ENCODE measurements around the gene ADAMTS9. TPM values are rescaled to one million over a fixed set of nuclear protein-coding genes. Genes with fewer than 3 reads are reported as not detected.

Gene ADAMTS9
- polyA plus RNA-seq, 4 donors, result 0.54 to 11.3 (median 5.0) TPM

DNA sequence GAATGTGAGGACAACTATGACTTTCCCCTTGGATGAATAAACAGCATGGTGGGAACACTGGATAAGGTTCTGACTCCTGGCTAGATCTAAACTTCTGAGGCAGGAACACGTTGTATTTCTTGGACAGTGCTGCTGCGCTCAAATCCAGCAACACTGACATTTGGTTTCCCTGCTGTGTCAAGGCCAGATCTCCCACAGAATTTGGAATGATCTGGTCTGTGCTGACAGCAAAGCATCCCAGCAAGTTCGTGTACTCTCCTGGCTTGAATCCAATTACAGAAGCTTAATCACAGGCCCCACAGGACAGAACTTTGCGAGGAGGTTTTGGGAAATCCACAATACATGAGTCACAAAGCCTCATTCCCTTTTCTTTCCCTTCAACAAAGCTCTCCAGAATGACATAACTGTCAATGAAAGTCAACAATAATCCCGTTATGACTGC, 92.5 kb downstream of the ADAMTS9 start:
- peaks cover 0 to 5% (median 3%) of the 10 kb centered on the region in 3 donors for H3K36me3 ChIP-seq (ENCODE audit: control insufficient read depth in 3 of 3, insufficient read depth in 2 of 3, low read depth in 1 of 3, low read length in 3 of 3)
- no peaks in the 10 kb centered on the region for H3K27me3 ChIP-seq (ENCODE audit: control insufficient read depth in 3 of 3, insufficient read depth in 3 of 3, low read length in 3 of 3)
- H3K9me3 ChIP-seq (ENCODE audit: control insufficient read depth in 2 of 2, insufficient read depth in 1 of 2, low read depth in 1 of 2, low read length in 1 of 2), result no peaks in the 10 kb centered on the region
- H3K27ac ChIP-seq (ENCODE audit: low read depth in 1 of 3, low read length in 2 of 3), result no peak overlapping the region
- DNase-seq, result no peak
- no peaks in the 10 kb centered on the region for H3K4me1 ChIP-seq (ENCODE audit: control insufficient read depth in 3 of 3, insufficient read depth in 2 of 3, low read depth in 1 of 3, low read length in 2 of 3)
- FAIRE-seq, result no peak
- 55 to 73% (median 68%) methylated on average over 5 of the region's 5 CpGs for WGBS, 3 donors
- no peak overlapping the region for H3K4me3 ChIP-seq (ENCODE audit: low read depth in 1 of 3, low read length in 3 of 3)

DNA sequence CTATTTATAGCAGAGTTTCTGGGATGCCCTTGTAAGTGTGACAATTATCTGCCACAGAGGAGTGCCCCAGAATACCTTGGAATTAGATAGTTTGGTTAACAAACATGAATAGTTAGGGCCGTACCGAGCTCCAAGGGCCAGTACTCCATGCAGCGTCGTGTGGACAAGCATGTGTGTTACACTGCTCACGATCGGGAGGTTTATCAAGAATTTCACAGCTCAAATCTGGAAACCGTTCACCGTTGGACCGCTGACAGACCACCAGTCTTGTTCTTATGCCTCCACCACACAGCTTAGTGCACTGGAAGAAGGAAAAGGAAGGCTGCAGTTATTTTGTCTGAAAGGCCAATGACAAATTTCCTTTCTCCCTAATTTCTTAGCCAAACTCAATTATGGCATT, 93.7 kb downstream of the ADAMTS9 start:
- Histone ChIP-seq H3K9me3 (ENCODE audit: control insufficient read depth in 2 of 2, insufficient read depth in 1 of 2, low read depth in 1 of 2, low read length in 1 of 2) (no peaks in the 10 kb centered on the region), H3K4me3 (ENCODE audit: low read depth in 1 of 3, low read length in 3 of 3) (no peak overlapping the region), H3K27me3 (ENCODE audit: control insufficient read depth in 3 of 3, insufficient read depth in 3 of 3, low read length in 3 of 3) (no peaks in the 10 kb centered on the region), H3K27ac (ENCODE audit: low read depth in 1 of 3, low read length in 2 of 3) (no peak overlapping the region), H3K36me3 (ENCODE audit: control insufficient read depth in 3 of 3, insufficient read depth in 2 of 3, low read depth in 1 of 3, low read length in 3 of 3) (peaks cover 0 to 5% (median 3%) of the 10 kb centered on the region in 3 donors), H3K4me1 (ENCODE audit: control insufficient read depth in 3 of 3, insufficient read depth in 2 of 3, low read depth in 1 of 3, low read length in 2 of 3) (no peaks in the 10 kb centered on the region)
- FAIRE-seq (no peak), DNase-seq (no peak)
- 83 to 95% (median 91%) methylated on average over 9 of the region's 9 CpGs for WGBS, 3 donors

DNA sequence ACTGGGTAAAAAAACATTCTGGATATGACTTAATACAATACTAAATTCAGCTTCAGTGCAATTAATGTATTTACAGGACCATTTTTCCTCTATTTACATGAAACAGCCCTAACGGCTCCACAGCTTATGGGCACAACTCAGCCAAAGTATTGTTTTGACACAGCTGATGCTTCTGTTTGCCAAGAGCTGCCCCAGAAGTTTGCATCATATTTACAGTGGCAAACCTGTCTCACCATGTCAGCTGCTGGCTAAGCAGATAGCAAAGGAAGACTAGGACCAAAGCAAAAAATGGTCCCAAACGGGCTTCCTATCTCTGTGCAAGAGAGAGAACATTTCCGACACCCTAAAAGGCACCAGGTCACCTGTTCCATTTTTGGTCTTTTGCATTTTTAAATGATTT, 94.5 kb downstream of the ADAMTS9 start:
- Histone ChIP-seq H3K4me1 (ENCODE audit: control insufficient read depth in 3 of 3, insufficient read depth in 2 of 3, low read depth in 1 of 3, low read length in 2 of 3) (no peaks in the 10 kb centered on the region), H3K4me3 (ENCODE audit: low read depth in 1 of 3, low read length in 3 of 3) (no peak overlapping the region), H3K36me3 (ENCODE audit: control insufficient read depth in 3 of 3, insufficient read depth in 2 of 3, low read depth in 1 of 3, low read length in 3 of 3) (peaks cover 0 to 5% (median 3%) of the 10 kb centered on the region in 3 donors), H3K9me3 (ENCODE audit: control insufficient read depth in 2 of 2, insufficient read depth in 1 of 2, low read depth in 1 of 2, low read length in 1 of 2) (no peaks in the 10 kb centered on the region), H3K27ac (ENCODE audit: low read depth in 1 of 3, low read length in 2 of 3) (no peak overlapping the region), H3K27me3 (ENCODE audit: control insufficient read depth in 3 of 3, insufficient read depth in 3 of 3, low read length in 3 of 3) (no peaks in the 10 kb centered on the region)
- FAIRE-seq (no peak), DNase-seq (no peak)
- whole genome bisulfite sequencing, 3 donors, result 91 to 94% (median 92%) methylated on average over 3 of the region's 3 CpGs

DNA sequence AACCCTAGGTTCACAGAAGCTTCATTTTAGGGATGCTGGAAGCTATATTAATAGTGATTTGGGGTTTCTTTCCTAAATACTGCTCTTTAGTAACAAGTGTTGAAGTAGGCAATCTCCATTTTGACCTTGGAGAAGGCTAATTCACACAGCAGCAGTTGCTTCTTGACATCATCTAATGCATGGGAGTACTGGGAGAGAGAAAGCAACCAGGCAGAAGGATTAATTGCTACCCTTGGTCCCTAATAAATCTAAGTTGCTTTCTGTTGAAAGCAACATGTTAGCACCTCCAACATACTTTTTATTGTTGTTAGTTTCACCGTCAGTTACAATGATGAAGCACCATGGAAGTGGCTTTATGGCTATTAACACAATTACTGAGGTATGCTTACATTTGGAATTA, 96.2 kb downstream of the ADAMTS9 start:
- Histone ChIP-seq H3K4me3 (ENCODE audit: low read depth in 1 of 3, low read length in 3 of 3) (no peak overlapping the region), H3K27me3 (ENCODE audit: control insufficient read depth in 3 of 3, insufficient read depth in 3 of 3, low read length in 3 of 3) (no peaks in the 10 kb centered on the region), H3K9me3 (ENCODE audit: control insufficient read depth in 2 of 2, insufficient read depth in 1 of 2, low read depth in 1 of 2, low read length in 1 of 2) (no peaks in the 10 kb centered on the region), H3K27ac (ENCODE audit: low read depth in 1 of 3, low read length in 2 of 3) (no peak overlapping the region), H3K36me3 (ENCODE audit: control insufficient read depth in 3 of 3, insufficient read depth in 2 of 3, low read depth in 1 of 3, low read length in 3 of 3) (peaks cover 0 to 5% (median 3%) of the 10 kb centered on the region in 3 donors), H3K4me1 (ENCODE audit: control insufficient read depth in 3 of 3, insufficient read depth in 2 of 3, low read depth in 1 of 3, low read length in 2 of 3) (no peaks in the 10 kb centered on the region)
- WGBS, 3 donors, result 86 to 97% (median 90%) methylated on average over 1 of the region's 1 CpG
- no peak for DNase-seq
- no peak for FAIRE-seq

DNA sequence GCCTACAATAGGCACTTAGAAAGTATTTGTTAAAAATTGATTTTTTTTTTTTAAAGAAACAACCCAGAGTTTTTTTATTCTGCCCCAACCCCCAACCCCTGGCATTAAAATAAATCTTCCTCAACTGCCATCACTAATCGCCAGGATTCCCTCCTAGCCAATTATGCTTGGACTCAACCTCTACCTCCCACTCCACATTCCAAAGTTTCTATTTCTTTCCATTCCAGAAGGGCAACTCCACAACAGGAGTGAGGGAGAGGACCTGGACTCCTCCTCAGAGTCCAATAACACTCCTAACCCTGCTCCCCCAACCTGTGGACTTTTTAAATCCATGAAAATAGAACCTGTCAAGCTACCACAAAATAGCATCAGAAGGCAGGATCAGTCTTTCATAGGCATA, 99.4 kb downstream of the ADAMTS9 start:
- no peaks in the 10 kb centered on the region for H3K27me3 ChIP-seq (ENCODE audit: control insufficient read depth in 3 of 3, insufficient read depth in 3 of 3, low read length in 3 of 3)
- H3K27ac ChIP-seq (ENCODE audit: low read depth in 1 of 3, low read length in 2 of 3), result no peak overlapping the region
- no peak overlapping the region for H3K4me3 ChIP-seq (ENCODE audit: low read depth in 1 of 3, low read length in 3 of 3)
- H3K9me3 ChIP-seq (ENCODE audit: control insufficient read depth in 2 of 2, insufficient read depth in 1 of 2, low read depth in 1 of 2, low read length in 1 of 2), result no peaks in the 10 kb centered on the region
- no peak for FAIRE-seq
- no peaks in the 10 kb centered on the region for H3K4me1 ChIP-seq (ENCODE audit: control insufficient read depth in 3 of 3, insufficient read depth in 2 of 3, low read depth in 1 of 3, low read length in 2 of 3)
- DNase-seq, result no peak
- H3K36me3 ChIP-seq (ENCODE audit: control insufficient read depth in 3 of 3, insufficient read depth in 2 of 3, low read depth in 1 of 3, low read length in 3 of 3), result peaks cover 0 to 2% (median 0%) of the 10 kb centered on the region in 3 donors
- 86 to 89% (median 88%) methylated on average over 1 of the region's 1 CpG for WGBS, 3 donors

DNA sequence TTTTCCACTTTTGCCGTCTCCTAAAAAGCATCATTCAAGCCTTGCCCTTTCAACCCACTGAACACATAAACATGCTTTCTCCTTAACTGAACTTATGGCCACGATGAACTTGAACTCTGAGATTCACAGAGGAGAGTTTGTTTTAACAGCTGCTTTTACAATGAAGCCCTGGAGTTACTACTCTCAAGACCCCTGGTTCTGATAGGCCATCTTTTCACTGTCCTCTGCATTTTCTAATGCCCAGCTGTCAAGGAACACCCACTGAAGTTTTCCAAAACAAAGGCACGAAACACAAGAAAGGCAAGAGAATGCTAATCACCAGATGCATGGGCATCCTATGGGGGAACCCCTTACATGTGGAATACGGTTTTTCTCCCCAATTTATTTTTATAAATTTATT, 100.8 kb downstream of the ADAMTS9 start:
- no peaks in the 10 kb centered on the region for H3K27me3 ChIP-seq (ENCODE audit: control insufficient read depth in 3 of 3, insufficient read depth in 3 of 3, low read length in 3 of 3)
- no peaks in the 10 kb centered on the region for H3K9me3 ChIP-seq (ENCODE audit: control insufficient read depth in 2 of 2, insufficient read depth in 1 of 2, low read depth in 1 of 2, low read length in 1 of 2)
- no peaks in the 10 kb centered on the region for H3K4me1 ChIP-seq (ENCODE audit: control insufficient read depth in 3 of 3, insufficient read depth in 2 of 3, low read depth in 1 of 3, low read length in 2 of 3)
- DNase-seq (no peak), FAIRE-seq (no peak)
- no peaks in the 10 kb centered on the region for H3K36me3 ChIP-seq (ENCODE audit: control insufficient read depth in 3 of 3, insufficient read depth in 2 of 3, low read depth in 1 of 3, low read length in 3 of 3)
- no peak overlapping the region for H3K4me3 ChIP-seq (ENCODE audit: low read depth in 1 of 3, low read length in 3 of 3)
- no peak overlapping the region for H3K27ac ChIP-seq (ENCODE audit: low read depth in 1 of 3, low read length in 2 of 3)
- WGBS, 3 donors, result 72 to 80% (median 72%) methylated on average over 4 of the region's 4 CpGs

DNA sequence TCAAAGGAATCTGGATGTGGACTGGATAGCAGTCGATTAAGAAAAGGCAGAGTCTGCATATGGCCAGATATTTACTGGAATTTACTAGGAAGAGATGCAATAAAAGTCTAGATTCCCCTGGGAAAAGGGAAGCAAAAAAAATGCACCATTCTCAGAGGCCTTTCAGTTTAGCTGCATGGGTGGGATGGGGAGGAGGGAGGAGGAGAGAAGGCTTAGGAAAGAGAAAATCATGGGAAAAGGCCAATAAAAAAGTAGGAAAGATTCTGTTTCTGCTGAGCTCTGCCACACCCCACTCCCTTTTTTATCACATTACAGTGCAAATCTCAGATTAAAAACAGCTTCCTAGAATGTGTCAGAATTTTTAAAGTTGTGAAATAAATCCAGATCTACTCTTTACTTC, 103.6 kb downstream of the ADAMTS9 start:
- no peak overlapping the region for H3K4me3 ChIP-seq (ENCODE audit: low read depth in 1 of 3, low read length in 3 of 3)
- WGBS, 3 donors, result 48 to 83% (median 74%) methylated on average over 1 of the region's 1 CpG
- DNase-seq, result no peak
- no peaks in the 10 kb centered on the region for H3K4me1 ChIP-seq (ENCODE audit: control insufficient read depth in 3 of 3, insufficient read depth in 2 of 3, low read depth in 1 of 3, low read length in 2 of 3)
- no peaks in the 10 kb centered on the region for H3K9me3 ChIP-seq (ENCODE audit: control insufficient read depth in 2 of 2, insufficient read depth in 1 of 2, low read depth in 1 of 2, low read length in 1 of 2)
- H3K27me3 ChIP-seq (ENCODE audit: control insufficient read depth in 3 of 3, insufficient read depth in 3 of 3, low read length in 3 of 3), result no peaks in the 10 kb centered on the region
- H3K27ac ChIP-seq (ENCODE audit: low read depth in 1 of 3, low read length in 2 of 3), result no peak overlapping the region
- no peak for FAIRE-seq
- H3K36me3 ChIP-seq (ENCODE audit: control insufficient read depth in 3 of 3, insufficient read depth in 2 of 3, low read depth in 1 of 3, low read length in 3 of 3), result no peaks in the 10 kb centered on the region

DNA sequence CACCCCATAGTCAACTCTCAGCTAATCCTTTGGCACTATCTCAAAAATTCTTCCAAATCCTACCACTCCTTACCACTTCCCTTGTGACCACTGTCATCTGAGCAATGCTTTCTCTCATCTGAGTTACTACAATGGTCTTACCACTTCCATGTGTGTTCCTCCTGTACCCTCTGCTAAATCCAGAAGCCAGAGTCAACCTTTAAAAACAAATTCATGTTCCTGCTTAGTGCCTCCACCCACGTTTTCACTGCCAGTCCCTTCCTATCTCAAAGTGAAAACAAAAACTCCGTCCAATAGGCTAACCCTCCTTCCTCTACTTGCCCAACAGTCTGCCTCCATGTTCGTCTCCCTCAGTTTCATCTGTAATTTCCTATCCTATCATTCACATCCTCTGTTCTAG, 109.0 kb downstream of the ADAMTS9 start:
- no peak overlapping the region for H3K27ac ChIP-seq (ENCODE audit: low read depth in 1 of 3, low read length in 2 of 3)
- no peak for FAIRE-seq
- WGBS, 3 donors, result 80 to 91% (median 84%) methylated on average over 3 of the region's 3 CpGs
- H3K4me1 ChIP-seq (ENCODE audit: control insufficient read depth in 3 of 3, insufficient read depth in 2 of 3, low read depth in 1 of 3, low read length in 2 of 3), result no peaks in the 10 kb centered on the region
- no peaks in the 10 kb centered on the region for H3K27me3 ChIP-seq (ENCODE audit: control insufficient read depth in 3 of 3, insufficient read depth in 3 of 3, low read length in 3 of 3)
- no peaks in the 10 kb centered on the region for H3K36me3 ChIP-seq (ENCODE audit: control insufficient read depth in 3 of 3, insufficient read depth in 2 of 3, low read depth in 1 of 3, low read length in 3 of 3)
- DNase-seq, result no peak
- no peak overlapping the region for H3K4me3 ChIP-seq (ENCODE audit: low read depth in 1 of 3, low read length in 3 of 3)
- no peaks in the 10 kb centered on the region for H3K9me3 ChIP-seq (ENCODE audit: control insufficient read depth in 2 of 2, insufficient read depth in 1 of 2, low read depth in 1 of 2, low read length in 1 of 2)

DNA sequence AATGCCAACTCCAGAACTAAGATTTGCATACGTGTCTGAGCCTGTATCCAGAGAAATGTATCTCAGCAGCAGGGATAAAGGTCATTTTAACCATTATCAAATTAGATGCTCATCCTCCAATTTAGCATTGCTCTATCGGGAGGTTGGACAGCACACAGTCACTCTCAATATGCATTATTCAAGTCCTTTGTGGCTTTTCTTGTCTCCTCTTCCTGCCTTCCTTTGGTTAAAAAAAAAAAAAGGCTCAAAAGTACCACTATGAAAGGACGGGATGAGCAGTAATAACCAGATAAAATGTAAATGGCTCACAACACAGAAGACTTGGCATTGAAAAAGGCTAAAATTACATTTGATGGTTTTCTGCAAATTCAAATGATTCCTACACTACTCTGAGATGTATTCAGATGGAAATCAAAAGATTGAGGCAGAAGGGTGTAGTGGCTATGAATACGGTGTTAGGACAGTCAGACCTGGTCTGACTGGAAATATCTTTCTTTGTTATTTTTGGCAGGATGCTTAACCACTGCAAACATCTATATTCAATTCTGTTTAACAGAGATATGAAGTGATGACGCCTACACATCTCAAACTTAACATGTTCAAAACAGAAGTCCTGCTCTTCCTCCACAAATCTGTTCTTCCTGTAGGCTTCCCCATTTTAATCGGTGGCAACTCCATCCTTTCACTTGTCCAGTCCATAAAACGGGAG, 109.6 kb downstream of the ADAMTS9 start:
- Histone ChIP-seq H3K4me1 (ENCODE audit: control insufficient read depth in 3 of 3, insufficient read depth in 2 of 3, low read depth in 1 of 3, low read length in 2 of 3) (no peaks in the 10 kb centered on the region), H3K36me3 (ENCODE audit: control insufficient read depth in 3 of 3, insufficient read depth in 2 of 3, low read depth in 1 of 3, low read length in 3 of 3) (no peaks in the 10 kb centered on the region), H3K27me3 (ENCODE audit: control insufficient read depth in 3 of 3, insufficient read depth in 3 of 3, low read length in 3 of 3) (no peaks in the 10 kb centered on the region), H3K27ac (ENCODE audit: low read depth in 1 of 3, low read length in 2 of 3) (no peak overlapping the region), H3K4me3 (ENCODE audit: low read depth in 1 of 3, low read length in 3 of 3) (no peak overlapping the region), H3K9me3 (ENCODE audit: control insufficient read depth in 2 of 2, insufficient read depth in 1 of 2, low read depth in 1 of 2, low read length in 1 of 2) (no peaks in the 10 kb centered on the region)
- no peak for DNase-seq
- FAIRE-seq, result no peak
- WGBS, 3 donors, result 81 to 84% (median 81%) methylated on average over 7 of the region's 7 CpGs
